Stomach (tissue), 9 donors: ENCODE measurements around the gene HGD. TPM values are rescaled to one million over a fixed set of nuclear protein-coding genes. Genes with fewer than 3 reads are reported as not detected.

ENCODE experiments used
- DNase-seq, 2 donors: peaks; one replicate each; pipeline versions ENCODE4 v3.0.0 to v3.0.0-alpha.2; 2013 to 2019
- H3K27ac ChIP-seq, 5 donors: fragments of 200-600 bp in 4 of 5; sonication (generic) in 4 of 5; one replicate each; pipeline ENCODE4 v1.5.1; 2013 to 2019; ENCODE audit warnings: mild to moderate bottlenecking in 1 of 5, moderate library complexity in 1 of 5
- H3K27me3 ChIP-seq, 3 donors: fragments of 200-600 bp; sonication (generic); one replicate each; pipeline ENCODE4 v1.5.1; 2017 to 2019; ENCODE audit warnings: mixed run types in 1 of 3
- H3K36me3 ChIP-seq, 4 donors: fragments of 200-600 bp; sonication (generic); 1 replicate in 3 of 4; 2 replicates in 1 of 4; pipeline ENCODE4 v1.5.1; 2016 to 2019
- H3K4me1 ChIP-seq, 4 donors: fragments of 200-600 bp; sonication (generic); one replicate each; pipeline ENCODE4 v1.5.1; 2016 to 2019
- H3K4me3 ChIP-seq, 4 donors: fragments of 200-600 bp; sonication (generic) in 3 of 4; one replicate each; pipeline ENCODE4 v1.5.1; 2016 to 2019; ENCODE audit warnings: mild to moderate bottlenecking in 1 of 4
- H3K9me3 ChIP-seq, 4 donors: fragments of 200-600 bp; sonication (generic); one replicate each; pipeline ENCODE4 v1.5.1; 2016 to 2019
- CTCF ChIP-seq, 7 experiments: fragments of 450-650 bp in 4 of 7; fragments of 200-600 bp in 3 of 7; sonication (generic) in 3 of 7; IDR thresholded peaks; one replicate each; pipeline ENCODE4 v1.5.1; 2016 to 2019; ENCODE audit warnings: antibody characterized with exemption in 7 of 7, control low read depth in 2 of 7, mild to moderate bottlenecking in 1 of 7
- EP300 ChIP-seq: sonication (generic); formaldehyde crosslinking; IDR thresholded peaks from one replicate; pipeline ENCODE4 v1.6.1; 2017; ENCODE audit warnings: antibody characterized with exemption
- POLR2A ChIP-seq, 4 donors: fragments of 450-650 bp; IDR thresholded peaks; one replicate each; pipeline ENCODE4 v1.6.1; 2016; ENCODE audit warnings: antibody characterized with exemption in 4 of 4, control low read depth in 2 of 4, mild to moderate bottlenecking in 1 of 4, moderate library complexity in 1 of 4
- POLR2AphosphoS5 ChIP-seq, 3 donors: sonication (generic); formaldehyde crosslinking; IDR thresholded peaks; one replicate each; pipeline ENCODE4 v1.6.1; 2016; ENCODE audit warnings: antibody characterized with exemption in 3 of 3
- WGBS, 5 donors: extraction: QIAGEN DNeasy Blood & Tissue Kit in 3 of 5; methylation state at CpG; one replicate each; pipeline versions ENCODE4 v1.1.5 to v1.1.7; 2013 to 2018; 5-methylcytosine and 5-hydroxymethylcytosine counted together
- intact Hi-C: fragments of 100-400 bp; cut with DNase I; formaldehyde crosslinking; loops from one replicate; pipeline ENCODE4 v1.15.1; 2023; ENCODE audit warnings: low total_unique reads
- polyA plus RNA-seq, 3 donors: library from polyadenylated mRNA; stranded (reverse); fragments of 200-250 nt; gene quantifications; one replicate each; pipeline ENCODE4 v1.2.3, GENCODE V29; 2013
- total RNA-seq, 5 donors: library from RNA; depleted of rRNA; stranded (reverse); fragments of >200 nt; gene quantifications; one replicate each; pipeline versions ENCODE4 v1.1.0 to v1.2.3, GENCODE V29; 2014 to 2016
- donor health status: healthy with polysubstance abuse.
- donor health status: Bipolar disorder and iron deficiency.
- donor health status: healthy.

HGD gene
- total and polyA plus RNA-seq, 8 donors = 6.3 to 66.5 (median 16.2) TPM

GRCh38 chr3:120649830-120650233 lies 32.2 kb downstream of the HGD start:
- no peak for TF ChIP-seq EP300
- no peak for TF ChIP-seq POLR2A (IDR thresholded peaks at IDR 0.05)
- no peak for TF ChIP-seq CTCF (IDR thresholded peaks at IDR 0.05)
- TF ChIP-seq POLR2AphosphoS5 (IDR thresholded peaks at IDR 0.05) = no peak
- Histone ChIP-seq H3K27ac (no peak overlapping the region), H3K9me3 (no peaks in the 10 kb centered on the region), H3K36me3 (peaks cover 0 to 12% (median 4%) of the 10 kb centered on the region in 4 donors), H3K4me1 (peaks cover 0 to 21% (median 8%) of the 10 kb centered on the region in 4 donors), H3K27me3 (no peaks in the 10 kb centered on the region), H3K4me3 (no peak overlapping the region)
- intact Hi-C loops = no loop called here
- DNase-seq = peak in 1 of 2 donors; percentile 16
- WGBS, 5 donors = 61 to 78% (median 74%) methylated on average over 3 of the region's 3 CpGs

GRCh38 chr3:120648290-120648689 lies 33.7 kb downstream of the HGD start:
- peaks cover 0 to 12% (median 4%) of the 10 kb centered on the region in 4 donors for H3K36me3 ChIP-seq
- 80 to 92% (median 91%) methylated on average over 5 of the region's 5 CpGs for WGBS, 5 donors
- peaks cover 0 to 19% (median 7%) of the 10 kb centered on the region in 4 donors for H3K4me1 ChIP-seq
- H3K27ac ChIP-seq = no peak overlapping the region
- no peak overlapping the region for H3K4me3 ChIP-seq
- TF ChIP-seq POLR2A (IDR thresholded peaks at IDR 0.05) = no peak
- no peak for TF ChIP-seq EP300
- no peak for TF ChIP-seq CTCF (IDR thresholded peaks at IDR 0.05)
- TF ChIP-seq POLR2AphosphoS5 (IDR thresholded peaks at IDR 0.05) = no peak
- no peaks in the 10 kb centered on the region for H3K27me3 ChIP-seq
- no peaks in the 10 kb centered on the region for H3K9me3 ChIP-seq
- intact Hi-C loops = no loop called here
- DNase-seq = peak in 1 of 2 donors; percentile 8

GRCh38 chr3:120646771-120647432 lies 35.1 kb downstream of the HGD start:
- peaks cover 0 to 8% (median 0%) of the 10 kb centered on the region in 4 donors for H3K4me1 ChIP-seq
- WGBS, 5 donors = 67 to 77% (median 69%) methylated on average over 5 of the region's 5 CpGs
- no peak for TF ChIP-seq POLR2A (IDR thresholded peaks at IDR 0.05)
- TF ChIP-seq POLR2AphosphoS5 (IDR thresholded peaks at IDR 0.05) = no peak
- peak in 1 of 2 donors; percentile 35 for DNase-seq
- H3K9me3 ChIP-seq = no peaks in the 10 kb centered on the region
- intact Hi-C loops = no loop called here
- H3K27ac ChIP-seq = peak overlapping the region in 1 of 5 donors; percentile 40
- no peak overlapping the region for H3K4me3 ChIP-seq
- peaks cover 0 to 12% (median 4%) of the 10 kb centered on the region in 4 donors for H3K36me3 ChIP-seq
- H3K27me3 ChIP-seq = no peaks in the 10 kb centered on the region

- 48 to 73% (median 66%) methylated on average over 5 of the region's 5 CpGs for WGBS, 5 donors
- Histone ChIP-seq H3K27me3 (no peaks in the 10 kb centered on the region), H3K36me3 (peaks cover 0 to 18% (median 8%) of the 10 kb centered on the region in 4 donors), H3K27ac (peak overlapping the region in 1 of 5 donors; percentile 43), H3K4me1 (peaks cover 0 to 8% (median 0%) of the 10 kb centered on the region in 4 donors), H3K4me3 (no peak overlapping the region), H3K9me3 (no peaks in the 10 kb centered on the region)
- DNase-seq = no peak
- TF ChIP-seq CTCF (IDR thresholded peaks at IDR 0.05) (no peak), POLR2A (IDR thresholded peaks at IDR 0.05) (no peak)
- intact Hi-C loops = no loop called here
Measured at GRCh38 chr3:120645083-120645845, 36.8 kb downstream of the HGD start.
